ENCODE measurements around the gene BUD31. TPM values are rescaled to one million over a fixed set of nuclear protein-coding genes. Genes with fewer than 3 reads are reported as not detected.
"Not testable (repeated sequence)": the region's sequence is repeated elsewhere in the genome, so short reads cannot be mapped to it uniquely, and the experiment has no call there.

The BUD31 gene
- polyA plus RNA-seq, 12 donors, result 72.5 to 139 (median 77.8) TPM; not detected in 1

DNA sequence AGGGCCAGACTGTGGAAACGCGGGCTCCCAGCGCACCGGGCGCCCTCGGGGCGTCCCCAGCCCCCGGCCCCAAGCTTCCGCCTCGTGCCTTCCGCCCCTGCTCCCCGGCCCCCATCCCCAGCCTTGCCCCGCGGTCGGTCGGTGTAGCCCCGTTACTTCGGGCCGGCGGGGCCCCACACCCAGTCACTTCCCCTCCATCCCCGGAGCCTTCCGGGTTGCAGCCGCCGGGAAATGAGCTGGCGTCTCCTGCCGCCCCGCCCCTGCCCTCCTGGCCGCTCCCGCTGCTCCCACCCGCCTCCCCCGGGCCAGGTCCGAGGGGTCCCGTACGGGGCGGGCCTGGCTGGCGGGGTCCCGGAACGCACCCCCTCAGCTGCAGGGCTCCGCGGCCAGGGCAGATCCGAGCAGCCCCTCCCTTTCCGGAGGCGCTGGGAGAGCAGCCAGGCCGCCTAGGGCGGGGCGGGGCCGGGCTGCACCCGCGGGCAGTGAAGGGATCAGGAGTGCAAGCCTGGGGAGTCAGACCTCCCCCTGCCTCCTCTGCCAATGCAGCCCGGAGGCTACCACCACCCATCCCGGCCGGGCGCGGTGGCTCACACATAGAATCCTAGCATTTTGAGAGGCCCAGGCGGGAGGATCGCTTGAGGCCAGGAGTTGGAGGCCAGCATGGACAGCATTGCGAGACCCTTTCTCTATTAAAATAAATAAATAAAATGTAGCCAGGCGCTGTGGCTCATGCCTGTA lies 33.5 kb upstream of the BUD31 start:
- peak; percentile 64 for DNase-seq

DNA sequence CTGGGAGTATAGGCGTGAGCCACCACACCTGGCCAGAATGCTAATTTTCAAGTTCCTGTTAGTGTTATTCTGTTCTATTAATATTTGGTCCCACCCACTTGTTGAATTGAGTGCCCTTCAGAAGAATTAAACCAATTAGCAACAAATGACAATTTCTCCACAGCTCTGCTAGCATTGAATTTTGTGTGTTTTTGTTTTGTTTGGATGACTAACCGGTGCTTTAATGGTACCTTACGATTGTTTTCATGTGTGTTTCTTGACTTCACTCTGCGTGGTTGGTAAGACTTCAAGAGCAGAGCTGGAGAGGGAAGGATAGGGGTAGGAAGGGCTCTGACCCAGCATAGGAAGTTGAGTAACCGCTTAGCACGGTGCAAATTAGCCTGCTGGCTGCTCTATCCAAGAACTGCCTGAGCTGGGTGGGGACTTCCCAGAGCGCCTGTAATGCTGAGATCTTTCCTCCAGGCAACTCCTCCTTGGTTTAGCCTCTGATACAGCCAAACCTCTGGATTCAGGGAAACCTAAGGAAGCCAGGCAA lies 29.7 kb upstream of the BUD31 start:
- DNase-seq, result peak; percentile 70

DNA sequence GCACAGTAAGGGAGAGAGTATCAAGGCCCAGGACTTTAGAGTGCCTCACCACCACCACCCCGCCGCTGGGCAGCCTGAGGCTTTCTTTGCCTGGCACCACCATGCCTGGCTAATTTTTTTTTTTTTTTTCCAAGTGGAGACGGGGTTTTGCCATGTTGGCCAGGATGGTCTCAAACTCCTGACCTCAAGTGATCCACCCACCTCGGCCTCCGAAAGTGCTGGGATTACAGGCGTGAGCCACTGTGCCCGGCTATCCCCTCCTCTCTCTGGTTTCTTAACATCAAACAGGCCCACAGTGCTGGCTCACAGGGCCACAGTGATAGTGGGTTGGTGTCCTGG lies 29.1 kb upstream of the BUD31 start:
- not testable (repeated sequence) for DNase-seq

DNA sequence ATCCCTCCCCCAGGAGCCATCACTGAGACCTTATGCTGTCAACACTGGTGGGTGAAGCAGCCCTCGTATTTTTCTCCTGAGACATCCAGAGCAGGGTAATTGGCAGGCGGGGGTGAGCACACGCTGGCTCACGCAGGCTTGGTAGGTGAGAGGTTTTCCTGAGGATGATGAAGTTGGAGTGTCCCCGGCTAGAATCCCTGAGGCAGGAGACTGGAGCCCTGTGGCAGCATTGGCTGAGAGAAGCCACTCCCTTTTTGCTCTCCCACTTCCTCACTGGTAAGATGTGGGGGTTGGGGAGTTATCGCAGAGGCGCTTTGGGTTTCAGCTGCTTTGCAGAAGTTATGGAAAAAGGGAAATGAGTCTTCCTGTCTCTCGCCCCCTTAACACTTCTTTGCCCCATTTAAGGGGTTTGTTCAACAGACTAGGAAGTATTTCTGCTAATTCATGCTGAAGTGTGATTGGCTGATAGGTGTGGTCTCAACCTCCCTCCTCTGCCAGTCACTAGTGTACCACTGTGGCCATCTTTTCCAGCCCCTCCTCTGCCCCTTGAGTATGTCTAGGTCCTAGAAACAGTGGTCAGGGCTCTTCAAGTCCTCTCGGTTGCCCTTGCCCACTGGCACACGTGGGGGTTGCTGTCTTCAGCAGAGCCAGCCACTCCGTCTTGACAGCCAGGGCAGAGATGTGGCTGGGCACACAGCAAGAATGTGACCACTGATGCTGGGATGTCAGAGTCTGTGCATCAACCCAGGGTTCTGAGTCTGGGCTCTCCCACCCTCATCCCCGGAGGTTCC lies 28.5 kb upstream of the BUD31 start:
- DNase-seq, result no peak

DNA sequence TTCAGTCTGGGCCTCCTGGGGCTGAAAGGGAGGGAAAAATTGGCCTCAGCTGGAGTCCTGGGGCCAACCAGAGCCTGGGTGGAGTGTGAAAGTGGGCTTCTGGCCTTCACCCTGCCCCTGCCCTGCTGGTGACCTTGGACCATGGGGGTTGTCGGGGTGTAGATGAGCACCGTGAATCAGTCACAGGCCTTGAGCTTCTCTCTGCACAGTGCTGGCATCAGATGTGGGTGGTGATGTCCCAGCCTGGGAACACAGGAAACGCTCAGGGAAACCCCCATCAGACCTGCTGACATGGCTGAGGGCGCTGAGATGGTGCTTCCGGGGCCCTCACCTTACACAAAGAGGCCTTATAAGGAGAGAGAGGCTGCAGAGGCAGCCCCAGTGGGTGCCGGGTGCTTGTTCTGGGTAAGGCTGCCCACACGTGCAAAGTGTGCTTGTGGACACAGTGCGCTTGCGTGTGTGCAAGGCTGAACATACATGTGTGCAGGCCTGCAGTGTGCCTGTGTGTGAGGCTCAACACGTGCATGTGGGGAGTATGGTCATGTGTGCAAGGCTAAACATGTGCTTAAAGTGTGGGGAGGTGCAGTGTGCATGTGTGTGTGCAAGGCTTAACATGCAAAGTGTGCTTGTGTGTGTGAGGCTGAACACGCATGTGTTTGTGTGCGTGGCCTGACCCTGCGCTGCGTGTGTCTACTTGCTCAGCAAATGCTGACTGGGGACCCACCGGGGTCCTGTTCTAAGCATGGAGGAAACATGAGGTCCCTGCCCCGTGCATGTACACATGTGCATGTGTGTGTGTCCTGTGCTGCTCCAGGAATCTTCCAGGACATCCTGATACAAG lies 27.7 kb upstream of the BUD31 start:
- DNase-seq, result no peak

DNA sequence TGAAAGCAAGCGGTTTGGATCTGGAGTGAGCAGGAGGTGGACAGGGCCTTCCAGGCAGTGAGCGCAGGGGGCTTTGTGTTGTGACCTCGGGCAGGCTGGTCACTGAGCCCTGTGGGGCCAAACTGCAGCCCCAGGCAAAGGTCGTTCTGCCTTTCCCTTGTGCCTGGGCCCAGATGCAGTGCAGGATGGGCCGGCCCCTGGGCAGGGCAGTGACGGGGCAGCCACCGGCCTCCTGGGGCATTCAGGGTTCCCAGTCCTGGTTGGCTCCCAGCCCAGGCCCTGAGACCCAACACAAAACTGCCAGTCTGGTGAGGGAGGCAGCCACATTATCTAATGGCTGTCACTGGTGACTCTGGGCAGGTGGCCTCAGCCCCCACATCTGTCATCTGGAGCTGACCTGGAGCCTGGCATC lies 27.1 kb upstream of the BUD31 start:
- no peak for DNase-seq

DNA sequence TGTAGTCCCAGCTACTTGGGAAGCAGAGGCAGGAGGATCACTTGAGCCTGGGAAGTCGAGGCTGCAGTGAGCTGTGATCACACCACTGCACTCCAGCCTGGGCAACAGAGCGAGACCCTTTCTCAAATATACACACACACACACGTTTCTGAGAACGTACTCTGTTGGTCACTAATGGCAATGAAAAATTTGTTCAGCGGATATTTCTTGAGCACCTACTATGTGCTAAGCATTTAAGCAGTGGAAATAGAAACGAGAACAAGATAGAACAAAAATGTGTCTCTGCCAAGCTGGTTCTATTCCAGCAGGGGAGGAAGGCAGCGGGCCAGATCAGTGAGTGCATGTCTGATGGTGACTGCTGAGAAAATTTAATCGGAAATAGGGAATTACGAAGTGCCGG lies 25.6 kb upstream of the BUD31 start:
- no peak for DNase-seq

DNA sequence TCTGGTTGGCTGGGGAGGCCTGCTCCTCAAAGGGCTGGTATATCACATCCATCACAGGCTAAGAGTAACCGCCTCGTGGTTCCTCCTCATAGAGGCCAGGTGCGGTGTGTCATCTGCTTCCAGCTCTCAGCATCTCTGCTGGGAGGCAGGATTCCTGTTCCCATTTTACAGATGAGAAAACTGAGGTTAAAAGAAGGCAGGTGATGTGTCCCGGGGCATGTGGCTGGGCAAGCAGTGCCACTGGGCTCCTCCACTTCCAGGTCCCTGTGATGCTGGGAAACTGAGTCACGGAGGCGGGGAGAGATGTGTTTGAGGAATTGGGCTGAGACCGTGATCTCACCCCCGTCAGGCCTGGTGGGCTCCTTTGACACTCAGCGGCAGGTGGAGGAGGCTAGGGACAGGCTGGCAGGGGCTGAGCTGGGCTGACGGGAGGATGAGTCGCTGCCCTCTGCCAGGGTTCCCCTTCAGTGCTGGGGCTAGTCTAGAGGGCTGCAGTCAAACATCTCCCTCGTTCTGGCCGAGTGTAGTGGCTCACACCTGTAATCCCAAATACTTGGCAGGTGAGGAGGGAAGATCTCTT lies 24.9 kb upstream of the BUD31 start:
- no peak for DNase-seq

DNA sequence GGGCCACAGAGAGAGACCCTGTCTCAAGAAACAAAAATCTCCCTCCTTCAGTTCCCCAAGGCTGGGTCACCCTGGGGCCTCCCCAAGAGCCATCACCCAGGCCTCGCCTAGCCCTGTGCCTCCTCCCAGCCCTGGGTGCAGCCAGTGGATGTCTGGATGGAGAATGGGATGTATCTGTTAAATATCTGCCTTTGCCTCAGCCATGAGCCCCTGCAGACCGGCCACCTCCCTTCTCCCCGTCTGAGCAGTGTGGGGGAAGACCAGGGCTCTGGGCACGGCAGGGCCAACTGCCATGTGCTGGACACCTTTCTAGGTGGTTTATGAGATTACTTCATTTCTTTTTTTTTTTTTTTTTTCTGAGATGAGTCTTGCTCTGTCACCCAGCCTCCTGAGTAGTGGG lies 24.2 kb upstream of the BUD31 start:
- DNase-seq, result no peak

DNA sequence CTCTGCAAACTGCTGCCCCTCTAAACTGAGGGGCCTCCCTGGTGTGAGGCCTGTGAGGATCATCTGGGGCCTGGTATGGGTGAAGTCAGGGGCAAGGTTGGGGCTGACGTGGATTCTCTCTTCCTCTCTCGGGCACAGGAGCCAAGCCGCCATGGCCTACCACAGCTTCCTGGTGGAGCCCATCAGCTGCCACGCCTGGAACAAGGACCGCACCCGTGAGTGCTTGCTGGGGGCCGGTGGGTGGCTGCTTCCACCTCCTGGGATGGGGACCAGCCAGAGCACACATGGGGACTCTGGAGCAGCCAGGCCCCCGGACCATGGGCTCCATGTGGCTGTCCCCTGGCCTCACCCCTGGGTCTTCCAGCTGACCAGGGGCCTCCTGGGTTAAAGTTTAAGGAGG lies 23.2 kb upstream of the BUD31 start:
- no peak for DNase-seq

DNA sequence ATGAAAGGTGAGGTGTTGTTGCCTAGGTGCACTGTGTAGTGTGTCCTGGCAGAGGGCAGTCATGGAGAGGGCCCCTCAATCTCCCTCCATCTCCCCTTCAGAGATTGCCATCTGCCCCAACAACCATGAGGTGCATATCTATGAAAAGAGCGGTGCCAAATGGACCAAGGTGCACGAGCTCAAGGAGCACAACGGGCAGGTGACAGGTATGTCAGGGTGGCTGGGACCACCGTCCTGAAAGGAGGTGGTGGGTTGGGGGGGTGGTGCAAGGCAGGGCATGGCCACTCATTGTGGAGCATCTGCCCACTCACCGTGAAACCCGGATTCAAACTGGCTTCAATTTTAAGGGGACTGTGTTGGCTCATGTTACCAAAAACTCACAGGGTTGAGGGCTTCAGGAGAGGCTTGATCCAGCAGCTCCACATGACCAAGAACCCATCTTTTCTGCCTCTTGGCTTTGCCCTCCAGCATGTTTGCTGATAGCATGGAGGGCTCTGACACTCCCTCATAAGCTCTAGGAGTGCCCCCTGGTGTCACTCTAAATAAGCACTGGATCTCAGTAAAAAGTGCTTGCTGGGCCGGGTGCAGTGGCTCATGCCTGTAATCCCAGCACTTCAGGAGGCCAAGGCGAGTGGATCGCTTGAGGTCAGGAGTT lies 22.1 kb upstream of the BUD31 start:
- DNase-seq, result no peak

DNA sequence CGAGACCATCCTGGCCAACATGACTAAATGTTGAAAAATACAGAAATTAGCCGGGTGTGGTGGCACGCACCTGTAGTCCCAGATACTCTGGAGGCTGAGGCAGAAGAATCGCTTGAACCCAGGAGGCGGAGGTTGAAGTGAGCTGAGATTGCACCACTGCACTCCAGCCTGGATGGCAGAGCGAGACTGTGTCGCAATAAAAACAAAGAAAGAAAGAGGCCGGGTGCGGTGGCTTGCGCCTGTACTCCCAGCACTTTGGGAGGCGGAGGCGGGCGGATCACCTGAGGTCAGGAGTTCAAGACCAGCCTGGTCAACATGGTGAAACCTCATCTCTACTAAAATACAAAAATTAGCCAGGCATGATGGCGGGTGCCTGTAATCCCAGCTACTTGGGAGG lies 21.5 kb upstream of the BUD31 start:
- DNase-seq, result not testable (repeated sequence)

DNA sequence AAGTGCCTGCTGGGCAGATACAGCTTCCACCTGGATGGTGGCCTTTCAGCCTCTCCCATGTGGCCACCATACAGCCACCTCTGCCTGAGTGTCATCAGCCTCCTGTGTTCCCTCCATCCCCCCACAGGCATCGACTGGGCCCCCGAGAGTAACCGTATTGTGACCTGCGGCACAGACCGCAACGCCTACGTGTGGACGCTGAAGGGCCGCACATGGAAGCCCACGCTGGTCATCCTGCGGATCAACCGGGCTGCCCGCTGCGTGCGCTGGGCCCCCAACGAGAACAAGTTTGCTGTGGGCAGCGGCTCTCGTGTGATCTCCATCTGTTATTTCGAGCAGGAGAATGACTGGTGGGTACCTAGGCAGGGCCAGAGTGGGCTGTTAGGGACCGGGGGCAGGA lies 20.9 kb upstream of the BUD31 start:
- DNase-seq, result no peak

DNA sequence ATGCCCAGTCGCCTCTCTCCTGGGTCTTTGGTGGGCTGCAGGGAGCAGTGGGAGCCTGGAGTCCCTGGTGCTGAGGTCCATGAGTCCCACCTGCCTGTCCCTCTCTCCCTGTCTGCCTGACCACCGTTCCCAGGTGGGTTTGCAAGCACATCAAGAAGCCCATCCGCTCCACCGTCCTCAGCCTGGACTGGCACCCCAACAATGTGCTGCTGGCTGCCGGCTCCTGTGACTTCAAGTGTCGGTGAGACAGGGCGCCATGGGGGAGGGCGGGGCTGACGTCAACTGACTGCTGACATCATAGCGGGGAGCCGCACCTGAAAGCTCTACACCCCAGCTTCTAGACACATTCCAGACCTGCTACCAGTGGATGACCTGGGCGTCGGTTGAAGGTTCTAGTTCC lies 19.0 kb upstream of the BUD31 start:
- DNase-seq, result no peak

DNA sequence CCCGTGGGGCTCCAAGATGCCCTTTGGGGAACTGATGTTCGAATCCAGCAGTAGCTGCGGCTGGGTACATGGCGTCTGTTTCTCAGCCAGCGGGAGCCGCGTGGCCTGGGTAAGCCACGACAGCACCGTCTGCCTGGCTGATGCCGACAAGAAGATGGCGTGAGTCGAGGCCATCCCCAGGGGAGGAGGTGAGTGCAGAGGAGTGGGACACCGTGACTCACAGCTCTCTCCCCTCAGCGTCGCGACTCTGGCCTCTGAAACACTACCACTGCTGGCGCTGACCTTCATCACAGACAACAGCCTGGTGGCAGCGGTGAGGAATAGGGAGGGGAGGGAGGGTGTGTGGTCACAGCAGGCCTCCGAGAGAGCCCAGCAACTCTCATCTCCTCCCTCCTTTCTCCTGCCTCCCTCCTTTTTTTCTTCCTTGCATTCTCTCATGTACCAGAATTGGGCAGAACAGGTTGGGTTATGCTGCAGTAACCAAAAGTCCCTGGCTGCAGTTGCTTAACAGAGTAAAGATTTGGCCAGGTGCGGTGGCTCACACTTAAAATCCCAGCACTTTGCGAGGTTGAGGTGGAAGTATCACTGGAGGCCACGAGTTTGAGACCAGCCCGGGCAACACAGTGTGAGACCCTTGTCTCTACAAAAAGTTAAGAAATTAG lies 17.7 kb upstream of the BUD31 start:
- DNase-seq, result no peak

DNA sequence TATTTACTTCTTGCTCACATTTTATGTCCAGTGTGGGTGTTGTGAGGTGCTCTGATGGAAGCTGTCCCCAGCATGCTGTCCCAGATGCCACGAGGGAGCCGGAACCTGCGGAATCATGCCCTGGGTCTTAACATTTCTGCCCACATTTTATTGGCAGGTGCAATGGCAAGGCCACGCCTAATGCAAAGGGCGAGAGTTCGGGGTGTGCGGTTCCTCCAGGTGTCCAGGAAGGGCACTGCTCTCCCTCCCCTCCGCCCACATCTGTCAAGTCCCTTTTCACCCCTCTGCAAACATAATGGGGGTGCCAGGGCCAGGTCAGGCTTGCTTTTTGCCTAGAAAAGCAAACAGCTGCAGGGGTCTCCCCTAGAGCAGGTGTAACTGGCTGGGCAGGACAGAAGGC lies 16.7 kb upstream of the BUD31 start:
- no peak for DNase-seq

DNA sequence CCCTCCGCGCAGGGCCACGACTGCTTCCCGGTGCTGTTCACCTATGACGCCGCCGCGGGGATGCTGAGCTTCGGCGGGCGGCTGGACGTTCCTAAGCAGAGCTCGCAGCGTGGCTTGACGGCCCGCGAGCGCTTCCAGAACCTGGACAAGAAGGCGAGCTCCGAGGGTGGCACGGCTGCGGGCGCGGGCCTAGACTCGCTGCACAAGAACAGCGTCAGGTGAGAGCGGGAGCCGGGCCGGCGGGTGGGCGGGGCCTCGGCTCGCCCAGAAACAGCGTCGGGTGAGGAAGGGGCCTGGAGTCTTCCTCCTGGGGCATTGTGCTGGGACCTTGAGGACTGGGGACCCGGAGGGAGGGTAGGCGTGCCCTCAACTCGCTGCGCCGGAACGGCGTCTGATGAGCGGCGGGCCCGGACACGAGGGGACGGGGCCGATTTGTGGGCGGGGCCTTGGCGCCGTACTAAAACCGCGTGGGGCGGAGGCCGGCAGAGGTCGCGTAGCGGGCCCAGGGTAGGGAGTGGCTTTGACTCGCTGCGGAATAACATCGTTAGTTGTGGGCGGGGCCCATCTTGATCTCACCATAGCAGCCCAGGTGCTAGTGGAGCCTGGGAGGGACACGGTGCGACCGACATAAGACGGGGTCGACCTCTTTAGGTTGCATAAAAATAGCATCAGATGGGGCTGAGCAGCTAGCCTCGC lies 16.0 kb upstream of the BUD31 start:
- DNase-seq, result peak; percentile 61

DNA sequence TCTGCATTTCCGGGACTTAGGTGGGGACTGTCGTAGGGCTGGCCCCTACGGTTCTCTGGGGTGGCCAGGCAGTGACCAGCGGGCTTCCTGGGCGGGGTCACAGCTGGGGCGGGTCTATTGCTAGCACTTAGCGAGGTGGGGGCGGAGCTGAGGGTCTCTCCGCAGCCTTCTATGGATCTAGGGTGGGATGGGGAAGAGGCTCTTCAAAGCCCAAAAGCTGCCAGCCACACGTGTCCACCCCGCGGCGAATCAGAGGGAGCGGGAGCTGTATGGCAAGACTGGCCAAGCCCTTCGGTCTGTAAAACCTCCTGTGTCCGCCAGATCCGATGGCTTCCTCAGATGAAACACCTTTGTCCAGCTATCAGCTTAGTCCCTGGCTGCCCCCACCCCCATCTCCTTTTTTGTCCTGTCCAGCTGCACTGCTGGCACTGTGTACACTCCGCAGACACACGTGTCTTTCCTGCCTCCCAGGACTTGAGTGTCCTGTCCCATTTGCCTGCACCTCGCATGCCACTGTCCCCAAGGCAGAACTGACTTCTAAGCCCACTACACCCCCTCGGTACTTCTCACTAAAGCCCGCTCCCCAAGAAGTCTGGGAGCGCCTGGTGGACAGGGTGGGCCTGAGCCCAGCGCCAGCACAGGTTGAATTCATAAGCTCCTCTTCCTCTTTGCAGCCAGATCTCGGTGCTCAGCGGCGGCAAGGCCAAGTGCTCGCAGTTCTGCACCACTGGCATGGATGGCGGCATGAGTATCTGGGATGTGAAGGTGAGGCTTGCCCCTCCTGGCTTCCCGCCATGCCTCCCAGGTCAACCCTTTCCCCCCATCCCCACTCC lies 15.2 kb upstream of the BUD31 start:
- DNase-seq, result no peak

DNA sequence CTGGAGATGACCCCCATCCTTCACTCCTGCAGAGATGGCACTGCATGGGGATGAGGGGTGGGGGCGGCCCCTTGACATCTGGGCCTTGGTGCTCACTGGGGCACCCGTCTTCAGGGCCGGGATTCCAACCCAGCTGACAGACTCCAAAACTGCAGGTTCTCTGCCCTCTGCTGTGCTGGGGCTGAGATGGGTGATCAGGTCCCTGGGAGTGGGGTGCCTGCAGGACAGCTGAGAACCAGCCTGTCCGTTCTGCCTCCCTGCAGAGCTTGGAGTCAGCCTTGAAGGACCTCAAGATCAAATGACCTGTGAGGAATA lies 14.6 kb upstream of the BUD31 start:
- DNase-seq, result no peak
